ENCODE data around the gene IRF7.

- TF ChIP-seq EZH2 (IDR thresholded peaks at IDR 0.05) (no peak), POLR2AphosphoS5 (IDR thresholded peaks at IDR 0.05; ENCODE audit: borderline replicate concordance, low read depth, low read length) (no peak)
Observed at GRCh38 chr11:614623-615503, 887 bp downstream of the IRF7 start.
